Measurements from ENCODE around the gene RHBDF2. TPM values are rescaled to one million over a fixed set of nuclear protein-coding genes. Genes with fewer than 3 reads are reported as not detected.
"Not testable (repeated sequence)": the region's sequence is repeated elsewhere in the genome, so short reads cannot be mapped to it uniquely, and the experiment has no call there.

RHBDF2 gene
- polyA plus RNA-seq, 1 donor = 10.1 TPM

DNA sequence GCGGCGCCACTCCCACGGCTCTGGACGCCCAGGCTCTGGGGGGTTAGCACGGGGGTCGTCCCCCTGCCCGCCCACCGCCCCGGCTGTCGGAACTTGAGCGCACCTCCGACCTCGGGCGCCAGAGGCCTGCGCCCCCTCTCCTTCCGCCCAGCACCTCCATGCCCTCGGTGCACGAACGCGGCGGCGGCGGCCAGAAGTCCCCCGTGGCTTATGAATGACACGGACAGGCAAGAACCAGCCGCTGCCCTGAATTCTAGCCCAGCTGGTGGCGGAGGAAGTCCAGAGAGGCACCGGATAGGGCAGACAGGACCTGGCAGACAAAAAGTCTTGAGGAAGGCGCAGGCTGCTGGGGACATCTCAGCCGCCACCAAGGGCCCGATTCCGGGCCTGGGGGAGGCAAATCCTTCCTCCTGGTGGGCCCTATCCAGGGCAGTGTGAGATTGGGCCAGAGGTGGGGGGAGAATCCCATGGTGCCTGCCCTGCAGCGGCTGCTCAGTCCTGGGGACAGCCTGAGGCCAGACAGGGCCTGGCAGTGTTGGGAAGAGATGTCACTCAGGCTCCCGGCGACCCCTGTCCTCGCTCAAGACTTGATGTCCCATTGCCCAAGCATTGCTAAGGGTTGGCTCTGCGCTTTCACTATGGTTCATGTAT is 37.2 kb upstream of the RHBDF2 start:
- DNase-seq = no peak

DNA sequence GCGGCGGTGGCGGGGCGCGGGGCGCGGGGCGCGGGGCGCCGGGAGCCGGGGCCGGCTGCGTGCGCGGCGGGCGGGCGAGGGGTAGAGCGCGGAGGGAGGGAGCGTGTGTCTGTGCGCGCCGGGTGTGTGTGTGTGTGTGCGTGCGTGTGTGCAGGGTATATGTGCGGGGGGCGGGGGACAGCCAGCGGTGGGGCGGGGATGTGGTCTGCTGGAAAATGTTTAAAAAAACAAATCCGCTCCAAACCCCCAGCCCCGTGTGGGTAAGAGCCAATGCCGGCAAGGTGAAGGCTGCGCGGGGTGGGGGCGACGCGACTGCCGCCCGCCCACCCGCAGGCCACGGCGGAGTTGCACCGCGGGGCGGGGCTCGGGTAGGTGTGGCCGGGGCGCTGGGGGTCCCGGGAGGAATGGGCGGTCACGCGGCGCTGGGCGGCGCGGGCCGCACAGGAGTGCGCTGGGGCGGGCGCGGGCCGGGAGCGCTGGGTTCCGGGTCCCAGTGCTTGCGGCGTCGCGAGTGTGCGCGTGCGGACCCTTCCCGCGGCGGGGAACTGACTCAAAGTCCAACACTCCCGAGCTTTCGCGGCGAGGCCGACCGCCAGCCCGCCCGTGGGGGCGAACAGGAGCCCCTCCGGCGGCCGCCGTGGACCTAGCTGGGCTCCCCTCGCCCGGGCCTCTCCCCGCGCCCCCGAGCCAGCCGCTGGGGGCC is 36.5 kb upstream of the RHBDF2 start, which contains the start of gene CYGB:
CYGB (minus strand) TSS at position 132 of the 703 bp plus-strand sequence. CDS start 167 bp downstream, outside the sequence.
- no peak for DNase-seq

DNA sequence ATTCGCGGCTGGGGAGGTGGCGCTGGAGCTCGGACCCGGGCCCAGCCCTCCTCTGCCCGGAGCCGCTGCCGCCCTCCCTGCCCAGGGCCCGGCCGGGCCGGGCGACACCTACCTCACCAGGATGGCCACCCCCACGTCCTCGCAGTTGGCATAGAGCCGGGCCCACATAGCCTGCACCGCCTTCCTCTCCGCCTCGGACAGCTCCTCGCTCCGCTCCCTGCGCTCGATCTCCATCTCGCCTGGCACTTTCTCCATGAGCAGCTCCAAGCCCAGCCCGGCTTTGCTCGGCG is 36.0 kb upstream of the RHBDF2 start:
- no peak for DNase-seq

DNA sequence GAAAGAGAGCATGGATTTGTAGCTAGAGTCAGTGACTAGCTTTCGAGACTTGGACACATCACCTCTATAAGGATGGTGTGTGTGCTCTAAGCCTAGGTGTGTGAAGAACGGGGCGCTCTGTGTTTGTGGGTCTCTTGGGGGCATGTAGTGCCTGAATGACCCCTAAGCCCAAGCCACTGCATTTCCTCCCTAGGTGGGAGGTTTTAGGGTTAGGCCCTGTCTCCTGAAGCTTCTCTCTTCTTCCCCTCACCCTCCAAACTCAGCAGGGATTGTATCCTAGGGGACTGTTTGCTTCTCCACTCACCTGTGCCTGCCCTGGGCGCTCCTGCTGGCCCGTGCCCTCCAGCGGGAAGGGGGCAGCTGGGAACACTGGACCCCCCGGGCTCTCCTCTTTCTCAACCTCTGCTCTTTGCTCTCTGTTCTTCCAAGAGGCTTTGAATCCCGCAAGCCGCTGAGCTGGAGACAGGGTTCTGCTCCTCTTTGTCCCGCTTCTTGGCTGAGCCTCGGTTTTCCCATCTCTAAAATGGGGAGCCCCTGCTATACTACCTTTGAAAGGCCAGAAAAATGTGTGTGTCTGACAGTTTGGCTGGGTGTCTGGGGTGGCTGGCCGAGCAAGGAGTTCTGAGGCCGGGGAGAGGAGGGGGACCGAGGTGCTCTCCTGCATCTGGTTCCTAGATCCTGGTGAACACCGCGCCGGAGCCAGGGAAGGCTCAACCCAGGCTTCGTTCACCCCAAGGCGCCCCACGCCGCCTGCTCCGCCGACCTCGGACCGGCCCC is 35.5 kb upstream of the RHBDF2 start:
- no peak for DNase-seq

DNA sequence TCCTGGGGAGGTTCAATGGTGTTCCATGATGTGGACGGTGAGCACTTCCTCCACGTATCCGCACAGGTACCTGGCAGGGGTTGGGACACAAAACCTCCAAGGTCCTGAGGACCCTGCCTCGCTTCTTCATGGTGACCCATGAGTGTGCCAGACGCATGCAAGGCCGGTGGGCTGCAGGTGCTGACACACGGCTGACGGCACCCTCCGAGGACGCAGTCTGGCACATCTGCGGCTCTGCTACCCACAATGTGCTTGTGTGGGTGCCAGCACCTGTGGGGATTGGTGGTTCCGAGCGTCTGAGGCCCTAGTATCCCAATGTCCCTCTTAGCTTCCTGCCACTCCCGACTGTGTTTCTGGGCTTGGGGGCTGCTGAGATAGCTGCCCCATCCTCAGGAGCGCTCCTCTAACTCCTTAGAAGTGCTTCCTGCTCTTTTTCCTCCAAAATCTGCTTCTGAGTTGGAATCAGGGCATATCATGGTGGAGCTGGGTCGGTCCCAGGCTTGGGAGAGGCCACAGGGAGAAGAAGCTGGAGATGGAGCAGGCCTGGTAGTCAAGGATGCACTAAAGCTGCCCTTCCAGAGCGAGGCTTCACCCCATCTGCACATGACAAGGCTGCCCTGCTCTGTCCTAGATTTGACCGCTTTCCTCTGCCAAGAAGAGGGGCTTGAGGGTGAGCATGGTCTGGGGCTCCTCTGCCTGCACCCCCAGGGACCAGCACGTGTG is 34.7 kb upstream of the RHBDF2 start:
- no peak for DNase-seq

DNA sequence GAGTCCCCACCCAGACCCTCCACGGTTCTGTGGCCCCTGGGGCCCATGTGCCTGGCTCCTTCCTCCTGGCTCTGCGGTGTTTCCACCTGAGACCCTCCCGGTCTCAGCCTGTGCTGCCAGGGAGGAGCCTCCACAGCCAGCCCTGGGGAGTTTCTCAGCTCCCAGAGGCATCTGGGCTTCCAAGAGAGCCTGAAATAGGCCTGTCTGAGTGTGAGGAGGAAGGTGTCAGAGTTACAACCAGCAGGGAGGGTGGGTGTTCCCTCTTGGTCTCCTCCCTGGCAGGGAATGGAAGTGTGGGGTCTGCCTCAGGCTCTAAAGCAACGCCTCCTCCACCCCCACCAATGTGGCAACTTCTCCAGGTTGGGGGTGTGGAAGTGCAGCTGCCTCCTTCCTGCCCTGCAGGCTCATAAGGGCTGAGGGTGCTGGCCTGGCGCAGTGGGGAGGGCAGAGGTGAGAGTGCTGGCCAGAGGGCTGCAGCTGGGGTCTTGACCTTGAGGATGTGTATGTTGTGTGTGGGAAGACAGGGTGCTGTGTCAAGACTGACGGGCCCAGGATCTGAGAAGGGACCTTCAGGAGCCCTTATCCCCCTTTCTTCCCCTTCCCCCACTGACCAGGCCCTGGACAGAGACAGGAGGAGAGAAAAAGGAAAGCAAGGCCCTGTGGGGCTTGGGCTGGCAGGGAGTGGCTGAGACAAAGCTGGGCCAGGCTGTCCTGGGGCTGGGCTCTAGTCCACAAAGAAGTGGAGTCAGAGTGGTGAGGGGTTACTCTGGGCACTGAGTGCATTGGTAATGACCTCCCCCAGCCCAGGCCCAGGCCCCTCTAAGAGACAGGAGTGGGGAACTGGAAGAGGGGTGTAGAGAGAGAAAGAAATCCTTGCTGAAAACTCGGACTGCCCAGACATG is 33.9 kb upstream of the RHBDF2 start:
- DNase-seq = no peak

DNA sequence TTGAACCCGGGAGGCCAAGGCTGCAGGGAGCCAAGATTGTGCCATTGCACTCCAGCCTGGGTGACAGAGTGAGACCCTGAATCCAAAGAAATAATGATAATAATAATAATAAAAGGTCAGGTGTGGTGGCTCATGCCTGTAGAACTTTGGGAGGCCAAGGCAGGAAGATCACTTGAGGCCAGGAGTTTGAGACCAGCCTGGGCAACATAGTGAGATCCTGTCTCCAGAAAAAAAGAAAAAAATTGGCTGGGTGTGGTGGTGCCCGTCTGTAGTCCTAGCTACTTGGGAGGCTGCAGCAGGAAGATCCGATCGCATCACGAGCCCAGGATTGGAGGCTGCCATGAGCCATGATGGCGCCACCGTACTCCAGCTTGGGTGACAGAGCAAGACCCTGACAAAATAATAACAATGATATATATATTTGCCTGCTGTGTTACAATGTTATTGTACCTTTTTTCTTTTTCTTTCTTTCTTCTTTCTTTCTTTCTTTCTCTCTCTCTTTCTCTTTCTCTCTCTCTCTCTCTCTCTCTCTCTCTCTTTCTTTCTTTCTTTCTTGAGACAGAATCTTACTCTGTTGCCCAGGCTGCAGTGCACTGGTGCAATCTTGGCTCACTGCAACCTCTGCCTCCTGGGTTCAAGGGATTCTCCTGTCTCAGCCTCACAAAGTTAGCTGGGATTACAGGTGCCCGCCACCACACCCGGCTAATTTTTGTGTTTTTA is 32.6 kb upstream of the RHBDF2 start:
- not testable (repeated sequence) for DNase-seq

DNA sequence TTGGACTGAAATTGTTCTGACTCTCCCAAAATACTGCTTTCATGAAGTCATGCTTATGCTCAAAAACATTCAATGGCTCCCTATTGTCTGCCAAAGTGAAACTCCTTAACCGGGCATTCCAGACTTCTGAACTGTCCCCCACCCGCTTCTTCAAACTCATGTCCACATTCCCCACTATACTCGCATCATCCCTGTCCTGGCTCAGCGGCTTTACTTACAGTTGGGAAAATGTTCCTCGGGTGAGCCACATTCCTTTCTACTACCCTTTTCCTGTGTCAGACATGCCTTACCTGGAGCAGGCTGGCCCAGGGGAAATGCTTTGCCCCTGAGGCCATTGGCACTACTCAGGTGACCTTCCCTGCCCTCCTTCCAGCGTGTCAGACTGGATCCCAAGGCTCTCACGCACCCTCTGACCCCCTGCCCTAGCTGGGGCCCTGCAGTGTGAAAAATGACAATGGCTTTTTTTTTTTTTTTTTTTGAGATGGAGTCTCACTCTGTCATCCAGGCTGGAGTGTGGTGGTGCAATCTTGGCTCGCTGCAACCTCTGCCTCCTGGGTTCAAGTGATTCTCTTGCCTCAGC is 30.9 kb upstream of the RHBDF2 start:
- DNase-seq = no peak

DNA sequence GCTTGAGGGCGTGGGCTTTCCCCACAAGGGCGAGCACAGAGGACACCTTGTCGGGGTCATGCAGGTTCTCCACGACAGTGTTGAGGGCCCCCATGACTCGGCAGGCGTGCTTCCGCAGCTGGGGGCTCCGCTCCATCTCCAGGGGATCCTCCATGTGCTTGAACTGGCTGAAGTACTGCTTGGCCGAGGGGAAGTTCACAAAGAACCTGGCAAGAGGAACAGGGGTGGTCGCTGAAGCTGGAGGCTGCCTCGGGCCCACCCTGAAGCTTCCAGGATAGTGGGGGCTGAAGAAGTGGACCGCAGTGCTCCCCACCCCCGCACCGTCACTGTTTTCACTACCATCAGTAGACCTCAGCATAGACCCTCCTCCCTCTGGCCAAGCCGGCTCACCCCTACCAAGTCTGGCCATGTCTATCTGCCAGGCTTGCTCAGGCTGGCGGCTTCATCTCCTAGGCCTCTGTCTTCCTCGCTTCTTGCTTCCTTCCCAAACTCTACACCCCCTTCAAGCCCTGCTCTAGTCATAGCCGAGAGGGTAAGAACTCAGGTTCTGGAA is 30.3 kb upstream of the RHBDF2 start:
- DNase-seq = no peak

DNA sequence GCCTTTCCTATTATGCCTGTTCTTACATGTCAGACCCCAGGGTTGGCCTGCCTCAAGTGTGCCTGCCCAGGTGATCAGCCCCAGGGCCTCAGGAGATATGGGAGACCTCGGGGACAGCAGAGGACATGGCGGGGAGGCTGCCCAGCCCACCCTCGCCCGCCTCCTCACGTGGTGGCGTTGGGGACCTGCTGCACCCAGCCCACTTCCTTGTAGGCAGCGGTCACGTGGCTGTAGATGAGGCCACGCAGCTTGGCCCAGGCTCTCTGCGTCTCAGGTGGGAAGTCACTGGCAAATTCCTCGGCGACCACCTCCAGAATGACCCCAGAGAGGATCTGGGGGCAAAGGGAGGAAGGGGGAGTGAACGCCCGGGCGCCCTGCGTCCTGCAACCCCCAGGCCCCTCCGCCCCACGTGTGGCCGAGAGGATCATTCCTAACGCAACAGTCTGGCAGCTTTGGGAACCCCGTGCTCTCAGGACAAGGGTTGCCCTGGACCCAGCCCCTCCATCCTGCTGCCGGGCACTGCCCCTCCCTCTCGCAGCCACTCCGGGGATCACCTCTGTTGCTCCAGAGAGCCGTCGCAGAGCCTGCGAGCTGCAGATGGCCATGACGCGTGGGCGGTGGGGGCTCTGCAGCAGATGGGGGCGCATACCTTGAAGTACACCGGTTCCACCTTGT is 29.7 kb upstream of the RHBDF2 start:
- DNase-seq = no peak

DNA sequence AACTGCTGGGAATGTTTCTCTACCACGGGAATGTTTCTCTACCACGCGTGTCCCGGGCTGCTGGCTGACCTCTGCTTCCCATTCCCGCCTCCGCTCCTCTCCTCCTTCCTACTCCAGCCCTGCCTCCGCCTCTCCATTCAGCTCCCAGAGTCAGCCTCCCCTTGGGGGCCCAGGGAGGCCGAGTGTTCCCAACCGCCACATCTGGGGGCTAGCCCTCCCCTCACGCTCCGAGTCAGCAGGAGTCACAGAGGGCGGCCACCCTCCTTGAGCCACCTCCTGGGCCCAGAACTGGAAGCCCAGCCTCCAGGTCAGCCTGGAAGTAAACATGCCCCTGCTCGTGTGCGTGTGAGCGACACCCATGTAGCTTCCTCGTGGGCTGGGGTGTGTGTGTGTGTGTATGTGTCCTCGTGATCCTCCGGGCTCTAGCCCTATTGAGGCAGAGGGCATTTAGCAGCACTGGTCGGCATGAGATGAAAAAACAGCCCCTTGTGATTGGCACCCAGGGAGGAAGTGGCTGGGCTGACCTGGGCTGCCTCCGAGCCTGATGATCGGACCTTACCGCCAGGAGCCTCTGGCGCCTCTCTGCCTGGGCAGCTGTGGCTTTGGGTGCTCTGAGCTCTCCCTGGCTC is 29.0 kb upstream of the RHBDF2 start:
- DNase-seq = peak; percentile 83

DNA sequence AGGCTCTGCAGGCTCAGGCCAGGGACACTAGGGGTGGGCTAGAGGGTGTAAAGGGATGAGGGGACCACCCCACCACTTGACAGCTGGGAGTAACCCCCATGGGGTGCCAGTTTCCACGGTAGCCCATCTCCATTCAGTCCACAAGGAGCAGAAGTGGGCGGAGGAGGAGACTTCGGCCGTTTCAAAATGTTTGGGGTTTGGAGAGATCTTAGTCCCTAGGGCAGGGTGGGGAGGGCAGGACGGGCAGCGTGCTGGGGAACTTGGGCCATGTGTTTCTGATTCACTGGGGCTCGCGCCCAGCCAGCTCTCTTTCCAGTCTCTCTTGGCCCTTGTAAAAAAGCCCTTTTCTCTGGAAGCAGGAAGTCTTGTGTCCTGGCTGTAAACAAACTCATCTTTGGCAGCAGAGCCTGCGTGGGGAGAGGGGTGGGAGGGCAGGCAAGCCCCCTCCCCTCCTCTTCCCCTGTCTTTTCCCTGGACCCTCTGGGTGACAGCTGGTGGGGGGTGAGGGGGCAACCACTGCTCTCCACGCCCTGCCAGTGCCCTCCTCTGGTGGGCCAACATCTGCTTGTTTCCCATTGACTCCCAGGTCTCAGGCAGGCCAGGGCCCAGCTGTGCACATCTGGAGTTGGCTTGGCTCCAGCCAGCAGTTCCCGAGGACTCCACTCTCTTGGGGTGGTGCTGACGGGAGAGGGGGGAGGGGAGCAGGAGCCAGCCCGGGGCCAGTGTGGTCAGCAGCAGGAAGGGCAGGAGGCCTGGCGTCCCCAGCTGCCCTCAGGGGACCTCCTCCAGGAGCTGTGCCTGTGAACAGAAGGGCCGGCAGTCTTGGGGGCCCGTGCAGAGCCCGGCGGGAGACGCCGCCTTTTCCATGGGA is 28.2 kb upstream of the RHBDF2 start:
- peak; percentile 88 for DNase-seq

DNA sequence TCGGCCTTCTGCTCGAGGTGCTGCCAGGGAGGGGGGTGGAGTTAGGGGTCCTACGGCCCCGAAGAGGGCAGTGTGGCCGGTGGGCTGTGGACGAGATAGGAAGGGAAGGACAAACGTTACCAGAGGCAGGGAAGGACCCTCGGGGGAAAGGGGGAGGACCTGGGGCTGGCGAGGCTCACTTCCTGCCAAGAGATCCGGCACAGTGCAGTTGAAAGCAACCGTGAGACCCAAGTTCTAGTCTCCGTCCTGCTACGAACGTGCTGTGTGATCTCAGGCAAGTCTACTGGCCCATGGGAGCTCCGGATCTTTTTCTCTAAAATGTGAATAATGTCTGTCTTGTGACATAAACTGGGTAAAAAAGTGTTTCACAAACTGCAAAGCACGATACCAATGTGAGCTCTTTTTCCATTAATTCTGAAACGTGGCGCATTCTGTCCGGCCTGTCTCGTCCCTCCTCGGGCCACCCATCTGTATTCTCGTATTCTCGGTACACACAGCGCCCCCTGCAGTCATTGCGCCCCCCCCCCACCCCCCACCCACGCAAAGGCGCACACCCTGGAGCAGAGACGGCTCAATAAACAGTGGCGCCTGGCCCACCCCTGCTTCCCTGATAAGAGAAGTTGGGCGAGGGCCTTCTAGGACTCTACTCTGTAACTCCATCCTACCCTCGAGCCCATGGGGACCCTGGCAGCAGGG is 27.5 kb upstream of the RHBDF2 start:
- DNase-seq = no peak

DNA sequence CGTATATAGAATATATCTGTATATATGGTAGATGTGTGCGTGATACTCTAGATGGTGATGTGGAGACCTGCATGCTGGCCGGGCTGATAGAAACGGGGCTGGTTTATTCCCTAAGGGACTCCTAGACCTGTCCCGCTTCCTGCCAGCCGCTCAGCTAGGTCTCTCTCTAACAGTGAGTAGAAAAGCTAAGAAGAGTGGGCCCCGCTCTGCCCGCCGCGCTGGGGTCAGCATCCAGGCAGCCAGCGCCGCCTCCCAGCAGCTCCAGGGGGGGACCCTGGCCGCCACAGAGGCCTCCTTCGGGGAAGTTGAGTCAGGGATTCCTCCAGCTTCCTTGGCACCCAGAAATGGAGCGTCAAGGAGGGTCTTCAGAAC is 26.9 kb upstream of the RHBDF2 start:
- no peak for DNase-seq

DNA sequence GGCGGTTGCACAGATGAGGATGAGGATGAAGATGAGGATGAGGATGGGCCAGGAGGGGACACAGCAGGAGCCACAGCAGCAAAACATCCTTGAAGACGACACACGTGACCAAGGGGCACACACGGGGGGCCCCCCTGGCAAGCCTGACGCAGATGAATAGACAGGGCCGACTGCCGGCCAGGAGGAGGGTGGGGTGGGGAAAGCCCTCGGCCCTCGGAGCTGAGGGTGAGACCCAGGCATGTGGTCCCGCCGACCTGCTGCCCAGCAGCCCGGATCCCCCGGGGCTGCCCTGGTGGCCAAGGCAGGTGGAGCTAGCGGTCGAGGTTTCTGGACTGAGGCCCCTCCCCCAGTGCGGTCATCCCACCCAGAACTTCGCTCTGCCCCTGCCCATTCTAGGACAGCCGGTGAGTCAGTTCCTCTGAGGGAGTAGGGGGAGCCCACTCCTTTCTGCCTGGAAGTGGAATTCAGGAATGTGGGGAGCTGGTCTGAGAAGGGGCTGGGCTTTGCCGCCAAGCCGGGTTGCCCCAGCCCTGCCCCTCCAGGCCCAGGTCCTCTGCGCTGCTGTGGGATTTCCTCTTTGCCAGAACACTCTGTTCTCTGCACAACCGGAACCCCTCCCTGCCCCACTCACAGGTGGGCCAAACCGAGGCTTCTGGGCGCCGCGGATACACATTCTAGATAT is 26.3 kb upstream of the RHBDF2 start:
- DNase-seq = peak; percentile 54

DNA sequence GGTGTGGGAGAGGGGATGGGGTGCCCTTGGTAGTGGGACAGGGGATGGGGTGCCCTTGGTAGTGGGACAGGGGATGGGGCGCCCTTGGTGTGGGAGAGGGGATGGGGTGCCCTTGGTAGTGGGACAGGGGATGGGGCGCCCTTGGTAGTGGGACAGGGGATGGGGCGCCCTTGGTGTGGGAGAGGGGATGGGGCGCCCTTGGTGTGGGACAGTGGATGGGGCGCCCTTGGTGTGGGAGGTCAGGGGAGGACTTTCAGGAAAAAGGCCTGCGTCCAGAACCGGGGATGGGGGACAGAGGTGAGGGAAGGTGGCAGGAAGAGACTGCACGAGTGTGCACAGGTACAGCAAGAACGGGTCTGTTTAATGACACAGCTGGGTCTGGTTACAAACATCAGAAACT is 25.8 kb upstream of the RHBDF2 start:
- DNase-seq = not testable (repeated sequence)

DNA sequence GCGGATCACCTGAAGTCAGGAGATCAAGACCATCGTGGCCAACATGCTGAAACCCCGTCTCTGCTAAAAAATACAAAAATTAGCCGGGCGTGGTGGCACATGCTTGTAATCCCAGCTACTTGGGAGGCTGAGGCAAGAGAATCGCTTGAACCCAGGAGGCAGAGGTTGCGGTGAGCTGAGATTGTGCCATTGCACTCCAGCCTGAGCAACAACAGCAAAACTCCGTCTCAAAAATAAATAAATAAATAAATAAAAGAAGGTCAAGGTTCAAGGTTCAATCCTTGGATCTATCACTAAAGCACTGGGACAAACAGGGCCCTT is 24.2 kb upstream of the RHBDF2 start:
- DNase-seq = not testable (repeated sequence)
